Measurements from ENCODE around the gene GPC5. TPM values are rescaled to one million over a fixed set of nuclear protein-coding genes. Genes with fewer than 3 reads are reported as not detected.

The GPC5 gene
- total and polyA plus RNA-seq, 2 of the 8 experiments (the other 6 are each of a cell fraction or from before 2014, with no cell fraction given): 0.20 to 0.39 TPM

GRCh38 chr13:92734545-92734944 lies 1336.1 kb downstream of the GPC5 start:
- Histone ChIP-seq H4K5ac (ENCODE audit: insufficient read length, low read depth, low read length) (no peak overlapping the region), H3K18ac (ENCODE audit: extremely low read depth, low read length) (no peak overlapping the region), H3K79me2 (ENCODE audit: control insufficient read depth in 1 of 2, insufficient read depth in 2 of 2, low read length in 2 of 2) (no peaks in the 10 kb centered on the region), H2AFZ (ENCODE audit: low read length) (no peak overlapping the region), H3K4me1 (replicated peaks in 1 of 4; ENCODE audit: control insufficient read depth in 3 of 4, insufficient read depth in 4 of 4, low read length in 3 of 4) (no peaks in the 10 kb centered on the region), H3K4ac (replicated peaks; ENCODE audit: insufficient read length, low read depth, low read length) (no peak overlapping the region), H4K20me1 (replicated peaks in 1 of 2; ENCODE audit: control insufficient read depth in 1 of 2, insufficient read depth in 2 of 2, low read length in 2 of 2) (no peaks in the 10 kb centered on the region), H3K36me3 (ENCODE audit: control insufficient read depth in 2 of 4, insufficient read depth in 4 of 4, low read length in 3 of 4) (no peaks in the 10 kb centered on the region), H3K9me3 (ENCODE audit: insufficient read depth in 2 of 2, low read depth in 1 of 2, low read length in 1 of 2) (no peaks in the 10 kb centered on the region), H3K23ac (ENCODE audit: insufficient read length) (no peak overlapping the region), H2BK12ac (ENCODE audit: low read depth, low read length) (no peak overlapping the region), H3K9ac (replicated peaks in 1 of 4; ENCODE audit: extremely low read depth in 1 of 4, low read depth in 3 of 4, low read length in 3 of 4) (no peak overlapping the region), H4K91ac (replicated peaks; ENCODE audit: insufficient read length, low read length) (no peak overlapping the region), H4K8ac (ENCODE audit: extremely low read depth, insufficient read depth, low read length) (no peak overlapping the region), H2BK120ac (replicated peaks; ENCODE audit: low read depth, low read length) (no peak overlapping the region), H3K4me2 (ENCODE audit: insufficient read depth in 1 of 2, low read depth in 2 of 2, low read length in 2 of 2) (no peak overlapping the region), H3K79me1 (ENCODE audit: low read depth, low read length) (no peaks in the 10 kb centered on the region), H3K27ac (ENCODE audit: low read depth, low read length) (no peak overlapping the region), H2BK20ac (ENCODE audit: low read length) (no peak overlapping the region), H3K27me3 (replicated peaks in 1 of 4; ENCODE audit: control insufficient read depth in 3 of 4, extremely low read depth in 1 of 4, insufficient read depth in 3 of 4, low read length in 3 of 4) (no peaks in the 10 kb centered on the region), H2BK15ac (ENCODE audit: low read length) (no peak overlapping the region), H3K14ac (ENCODE audit: insufficient read length) (no peak overlapping the region), H2AK5ac (ENCODE audit: low read depth, low read length) (no peak overlapping the region), H3K56ac (replicated peaks; ENCODE audit: insufficient read length, low read depth, low read length) (no peak overlapping the region), H2BK5ac (ENCODE audit: low read depth, low read length) (no peak overlapping the region), H3K23me2 (ENCODE audit: low read depth, low read length) (no peaks in the 10 kb centered on the region), H3K4me3 (ENCODE audit: extremely low read depth in 1 of 4, insufficient read depth in 2 of 4, low read depth in 3 of 4, low read length in 4 of 4) (no peak overlapping the region)
- DNase-seq (ENCODE audit: low read depth in 1 of 2, low spot score in 2 of 2): no peak
- CTCF ChIA-PET (ENCODE audit: partially characterized antibody): no interaction called here
- 95% methylated on average over 1 of the region's 1 CpG; no CpG with 5 or more reads in 1 of the 2 experiments for WGBS, 2 experiments (ENCODE audit: extremely low coverage in 1 of 2, insufficient coverage in 1 of 2, insufficient read length in 1 of 2, insufficient replicate concordance in 2 of 2, low coverage in 1 of 2, low lambda C conversion rate in 2 of 2, missing lambda C conversion rate in 1 of 2)
- no peak for FAIRE-seq
- POLR2A ChIA-PET (ENCODE audit: partially characterized antibody): no interaction called here
- TF ChIP-seq EGR1 (IDR thresholded peaks at IDR 0.05; ENCODE audit: borderline replicate concordance, low read depth, low read length): no peak
- peak; percentile 41; the same call in 1 of the 2 replicates for TF ChIP-seq MAFK (IDR thresholded peaks at IDR 0.05; ENCODE audit: low read depth, low read length)

Data from H1 (cell line).